GM12878 (cell line): ENCODE measurements around the gene PNRC1. TPM values are rescaled to one million over a fixed set of nuclear protein-coding genes. Genes with fewer than 3 reads are reported as not detected.

ENCODE experiments used
- BCL3 ChIP-seq: IDR thresholded peaks from 2 replicates; pipeline ENCODE4 v1.6.1; 2011; ENCODE audit warnings: borderline replicate concordance, low read depth, mild to moderate bottlenecking, moderate library complexity, low read length; ENCODE audit not compliant: insufficient read depth, poor library complexity, severe bottlenecking
- CBX5 ChIP-seq: sonication (generic); IDR thresholded peaks from 2 replicates; pipeline ENCODE4 v1.6.1; 2016; ENCODE audit warnings: low read depth, moderate library complexity, mild to moderate bottlenecking, inconsistent platforms
- ESRRA ChIP-seq: IDR thresholded peaks from 2 replicates; pipeline ENCODE4 v1.6.1; 2012; ENCODE audit warnings: mild to moderate bottlenecking, low read length, improper control_type of control experiment
- HCFC1 ChIP-seq: fragments of 150-350 bp; IDR thresholded peaks from 2 replicates; pipeline ENCODE4 v1.6.1; 2014; ENCODE audit warnings: low read length
- HDAC6 ChIP-seq: fragments of 200-600 bp; sonication (generic); IDR thresholded peaks from one replicate; pipeline ENCODE4 v1.8.0; 2017; ENCODE audit warnings: antibody characterized with exemption; ENCODE audit not compliant: unreplicated experiment
- IKZF1 ChIP-seq: fragments of 450-650 bp; conservative IDR thresholded peaks from 2 replicates; pipeline ENCODE4 v1.6.1; 2017; ENCODE audit warnings: antibody characterized with exemption, mild to moderate bottlenecking
- KAT2A ChIP-seq: conservative IDR thresholded peaks from 2 replicates; pipeline ENCODE4 v1.6.1; 2011; ENCODE audit warnings: low read depth, low read length; ENCODE audit not compliant: control insufficient read depth
- KLF5 ChIP-seq: fragments of 450-650 bp; IDR thresholded peaks from 2 replicates; pipeline ENCODE4 v1.6.1; 2014; ENCODE audit warnings: mild to moderate bottlenecking; ENCODE audit not compliant: partially characterized antibody
- MEF2B ChIP-seq: fragments of 450-650 bp; IDR thresholded peaks from 2 replicates; pipeline ENCODE4 v1.6.1; 2018; ENCODE audit warnings: mild to moderate bottlenecking, moderate library complexity; ENCODE audit not compliant: partially characterized antibody, poor library complexity, severe bottlenecking
- NR2C2 ChIP-seq: IDR thresholded peaks from 2 replicates; pipeline ENCODE4 v1.6.1; 2011; ENCODE audit warnings: borderline replicate concordance, low read depth; ENCODE audit not compliant: control insufficient read depth, insufficient read length
- NRF1 ChIP-seq: conservative IDR thresholded peaks from 2 replicates; pipeline ENCODE4 v1.6.1; 2011; ENCODE audit warnings: mild to moderate bottlenecking, low read depth, low read length, improper control_type of control experiment
- RB1 ChIP-seq: fragments of 450-650 bp; formaldehyde crosslinking; IDR thresholded peaks from 2 replicates; pipeline ENCODE4 v1.6.1; 2017; ENCODE audit warnings: mild to moderate bottlenecking, borderline replicate concordance
- SMAD5 ChIP-seq: IDR thresholded peaks from 2 replicates; pipeline ENCODE4 v1.6.1; 2016; ENCODE audit warnings: antibody characterized with exemption, low read depth
- SREBF2 ChIP-seq: IDR thresholded peaks from 2 replicates; pipeline ENCODE4 v1.6.1; 2012; ENCODE audit warnings: mild to moderate bottlenecking, low read length
- TCF3 ChIP-seq: IDR thresholded peaks from 2 replicates; pipeline ENCODE4 v1.6.1; 2012; ENCODE audit warnings: low read depth, mild to moderate bottlenecking, low read length, borderline replicate concordance; ENCODE audit not compliant: insufficient read depth
- ZBED1 ChIP-seq: IDR thresholded peaks from 2 replicates; pipeline ENCODE4 v1.6.1; 2016; ENCODE audit warnings: borderline replicate concordance
- polyA plus RNA-seq, 11 experiments: library from polyadenylated mRNA; depleted of rRNA in 4 of 11; unstranded in 6 of 11; stranded (reverse) in 5 of 11; fragments of >200 nt; fragmentation: Nextera tagmentation in 4 of 11; fragmentation: Illumina TruSeq in 1 of 11; extraction: Ambion mirVana in 4 of 11; extraction: Trizol in 1 of 11; gene quantifications; 1 replicate in 1 of 11; 2 replicates in 10 of 11; pipeline versions ENCODE4 v1.2.1 to v1.2.3, GENCODE V29; 2011 to 2016; ENCODE audit warnings: inconsistent platforms in 2 of 11, missing spikeins in 2 of 11, low read depth in 1 of 11
- total RNA-seq, 4 experiments: library from RNA; depleted of rRNA in 3 of 4; stranded (reverse); fragments of >200 nt in 3 of 4; fragmentation: Illumina TruSeq in 1 of 4; extraction: Trizol in 1 of 4; gene quantifications; 2 replicates each; pipeline versions ENCODE4 v1.2.1 to v1.2.3, GENCODE V29; 2013 to 2021
- TF ChIP-seq, protein P1 (sequence below): fragments of 450-650 bp; IDR thresholded peaks from 2 replicates; pipeline ENCODE4 v1.6.1; 2017; ENCODE audit warnings: mild to moderate bottlenecking, moderate library complexity
- TF ChIP-seq, protein P2 (sequence below): fragments of 450-650 bp; IDR thresholded peaks from 2 replicates; pipeline ENCODE4 v1.6.1; 2017; ENCODE audit warnings: low read depth, mild to moderate bottlenecking, moderate library complexity
- TF ChIP-seq, protein P3 (sequence below): fragments of 450-650 bp; IDR thresholded peaks from 2 replicates; pipeline ENCODE4 v1.6.1; 2018; ENCODE audit warnings: mild to moderate bottlenecking, low read depth, moderate library complexity; ENCODE audit not compliant: partially characterized antibody

The PNRC1 gene
- total and polyA plus RNA-seq, 10 of the 15 experiments (the other 5 are each of a cell fraction or from before 2014, with no cell fraction given), result 7.6 to 66.0 (median 33.1) TPM

DNA sequence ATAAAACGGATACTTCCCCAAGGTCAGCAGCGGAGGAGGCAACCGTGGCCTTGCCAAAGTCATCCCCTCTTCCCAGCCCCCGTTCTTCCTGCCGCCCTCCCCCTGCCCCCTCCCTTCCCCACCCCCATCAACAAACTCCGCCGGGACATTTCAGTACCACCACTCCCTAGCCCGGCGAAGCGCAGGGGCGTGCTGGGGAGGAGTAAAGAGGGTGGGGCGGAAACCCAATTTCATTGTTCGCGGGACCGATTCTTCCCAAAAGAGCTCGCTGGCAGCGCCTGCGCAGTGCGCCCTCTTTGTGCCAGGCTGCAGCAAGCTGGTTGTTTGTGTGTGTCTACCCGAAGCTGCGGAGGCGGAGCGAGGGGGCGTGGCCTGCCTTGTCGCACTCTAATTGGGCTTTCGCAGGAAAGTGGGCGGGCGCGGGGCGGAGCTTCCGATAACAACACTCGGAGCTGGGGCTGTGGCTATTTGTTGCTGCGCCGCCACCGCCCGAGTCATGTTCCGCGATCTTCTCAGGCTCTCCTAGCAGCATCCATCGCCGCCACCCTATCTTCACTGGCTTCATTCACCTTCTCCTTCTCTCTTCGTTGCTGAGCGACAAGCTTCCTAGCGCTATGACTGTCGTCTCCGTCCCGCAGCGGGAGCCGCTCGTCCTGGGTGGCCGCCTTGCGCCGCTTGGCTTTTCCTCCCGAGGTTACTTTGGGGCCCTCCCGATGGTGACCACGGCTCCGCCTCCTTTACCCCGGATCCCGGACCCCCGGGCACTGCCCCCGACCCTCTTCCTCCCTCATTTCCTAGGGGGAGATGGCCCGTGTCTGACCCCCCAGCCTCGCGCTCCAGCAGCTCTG, at the start of gene PNRC1 (continued):
- TF ChIP-seq RB1, result no peak
- TF ChIP-seq, protein P1, sequence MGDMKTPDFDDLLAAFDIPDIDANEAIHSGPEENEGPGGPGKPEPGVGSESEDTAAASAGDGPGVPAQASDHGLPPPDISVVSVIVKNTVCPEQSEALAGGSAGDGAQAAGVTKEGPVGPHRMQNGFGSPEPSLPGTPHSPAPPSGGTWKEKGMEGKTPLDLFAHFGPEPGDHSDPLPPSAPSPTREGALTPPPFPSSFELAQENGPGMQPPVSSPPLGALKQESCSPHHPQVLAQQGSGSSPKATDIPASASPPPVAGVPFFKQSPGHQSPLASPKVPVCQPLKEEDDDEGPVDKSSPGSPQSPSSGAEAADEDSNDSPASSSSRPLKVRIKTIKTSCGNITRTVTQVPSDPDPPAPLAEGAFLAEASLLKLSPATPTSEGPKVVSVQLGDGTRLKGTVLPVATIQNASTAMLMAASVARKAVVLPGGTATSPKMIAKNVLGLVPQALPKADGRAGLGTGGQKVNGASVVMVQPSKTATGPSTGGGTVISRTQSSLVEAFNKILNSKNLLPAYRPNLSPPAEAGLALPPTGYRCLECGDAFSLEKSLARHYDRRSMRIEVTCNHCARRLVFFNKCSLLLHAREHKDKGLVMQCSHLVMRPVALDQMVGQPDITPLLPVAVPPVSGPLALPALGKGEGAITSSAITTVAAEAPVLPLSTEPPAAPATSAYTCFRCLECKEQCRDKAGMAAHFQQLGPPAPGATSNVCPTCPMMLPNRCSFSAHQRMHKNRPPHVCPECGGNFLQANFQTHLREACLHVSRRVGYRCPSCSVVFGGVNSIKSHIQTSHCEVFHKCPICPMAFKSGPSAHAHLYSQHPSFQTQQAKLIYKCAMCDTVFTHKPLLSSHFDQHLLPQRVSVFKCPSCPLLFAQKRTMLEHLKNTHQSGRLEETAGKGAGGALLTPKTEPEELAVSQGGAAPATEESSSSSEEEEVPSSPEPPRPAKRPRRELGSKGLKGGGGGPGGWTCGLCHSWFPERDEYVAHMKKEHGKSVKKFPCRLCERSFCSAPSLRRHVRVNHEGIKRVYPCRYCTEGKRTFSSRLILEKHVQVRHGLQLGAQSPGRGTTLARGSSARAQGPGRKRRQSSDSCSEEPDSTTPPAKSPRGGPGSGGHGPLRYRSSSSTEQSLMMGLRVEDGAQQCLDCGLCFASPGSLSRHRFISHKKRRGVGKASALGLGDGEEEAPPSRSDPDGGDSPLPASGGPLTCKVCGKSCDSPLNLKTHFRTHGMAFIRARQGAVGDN, result peak; percentile 80
- TF ChIP-seq, protein P2, sequence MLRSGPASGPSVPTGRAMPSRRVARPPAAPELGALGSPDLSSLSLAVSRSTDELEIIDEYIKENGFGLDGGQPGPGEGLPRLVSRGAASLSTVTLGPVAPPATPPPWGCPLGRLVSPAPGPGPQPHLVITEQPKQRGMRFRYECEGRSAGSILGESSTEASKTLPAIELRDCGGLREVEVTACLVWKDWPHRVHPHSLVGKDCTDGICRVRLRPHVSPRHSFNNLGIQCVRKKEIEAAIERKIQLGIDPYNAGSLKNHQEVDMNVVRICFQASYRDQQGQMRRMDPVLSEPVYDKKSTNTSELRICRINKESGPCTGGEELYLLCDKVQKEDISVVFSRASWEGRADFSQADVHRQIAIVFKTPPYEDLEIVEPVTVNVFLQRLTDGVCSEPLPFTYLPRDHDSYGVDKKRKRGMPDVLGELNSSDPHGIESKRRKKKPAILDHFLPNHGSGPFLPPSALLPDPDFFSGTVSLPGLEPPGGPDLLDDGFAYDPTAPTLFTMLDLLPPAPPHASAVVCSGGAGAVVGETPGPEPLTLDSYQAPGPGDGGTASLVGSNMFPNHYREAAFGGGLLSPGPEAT, result peak; percentile 65; the same call in 1 of the 2 replicates
- TF ChIP-seq BCL3, result no peak
- no peak for TF ChIP-seq KAT2A
- TF ChIP-seq CBX5, result no peak
- TF ChIP-seq SMAD5, result peak; percentile 97
- no peak for TF ChIP-seq SREBF2
- TF ChIP-seq, protein P3, sequence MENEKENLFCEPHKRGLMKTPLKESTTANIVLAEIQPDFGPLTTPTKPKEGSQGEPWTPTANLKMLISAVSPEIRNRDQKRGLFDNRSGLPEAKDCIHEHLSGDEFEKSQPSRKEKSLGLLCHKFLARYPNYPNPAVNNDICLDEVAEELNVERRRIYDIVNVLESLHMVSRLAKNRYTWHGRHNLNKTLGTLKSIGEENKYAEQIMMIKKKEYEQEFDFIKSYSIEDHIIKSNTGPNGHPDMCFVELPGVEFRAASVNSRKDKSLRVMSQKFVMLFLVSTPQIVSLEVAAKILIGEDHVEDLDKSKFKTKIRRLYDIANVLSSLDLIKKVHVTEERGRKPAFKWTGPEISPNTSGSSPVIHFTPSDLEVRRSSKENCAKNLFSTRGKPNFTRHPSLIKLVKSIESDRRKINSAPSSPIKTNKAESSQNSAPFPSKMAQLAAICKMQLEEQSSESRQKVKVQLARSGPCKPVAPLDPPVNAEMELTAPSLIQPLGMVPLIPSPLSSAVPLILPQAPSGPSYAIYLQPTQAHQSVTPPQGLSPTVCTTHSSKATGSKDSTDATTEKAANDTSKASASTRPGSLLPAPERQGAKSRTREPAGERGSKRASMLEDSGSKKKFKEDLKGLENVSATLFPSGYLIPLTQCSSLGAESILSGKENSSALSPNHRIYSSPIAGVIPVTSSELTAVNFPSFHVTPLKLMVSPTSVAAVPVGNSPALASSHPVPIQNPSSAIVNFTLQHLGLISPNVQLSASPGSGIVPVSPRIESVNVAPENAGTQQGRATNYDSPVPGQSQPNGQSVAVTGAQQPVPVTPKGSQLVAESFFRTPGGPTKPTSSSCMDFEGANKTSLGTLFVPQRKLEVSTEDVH, result no peak
- no peak for TF ChIP-seq ZBED1
- peak; percentile 35; the same call in 1 of the 2 replicates for TF ChIP-seq IKZF1
- peak; percentile 36; the same call in 1 of the 2 replicates for TF ChIP-seq HCFC1
- TF ChIP-seq KLF5, result peak; percentile 52
- TF ChIP-seq ESRRA, result no peak
- no peak for TF ChIP-seq NR2C2
- peak; percentile 71 for TF ChIP-seq HDAC6
- TF ChIP-seq NRF1, result peak; percentile 79
- TF ChIP-seq TCF3, result peak; percentile 77; the same call in 1 of the 2 replicates
- peak; percentile 32 for TF ChIP-seq MEF2B
